Sciatic nerve (tissue), 2 donors: ENCODE data around the gene ZC3HAV1L. TPM values are rescaled to one million over a fixed set of nuclear protein-coding genes. Genes with fewer than 3 reads are reported as not detected.
"Not testable (repeated sequence)": the region's sequence is repeated elsewhere in the genome, so short reads cannot be mapped to it uniquely, and the experiment has no call there.

ENCODE experiments used
- ATAC-seq: fragments of 200-7000 bp; cut with Tn5 transposase; one replicate; pipeline ENCODE4 v1.9.1; 2020; ENCODE audit warnings: mild to moderate bottlenecking, moderate library complexity
- DNase-seq: peaks from one replicate; pipeline ENCODE4 v3.0.0-alpha.2; 2020; ENCODE audit warnings: low spot score
- intact Hi-C: fragments of 100-400 bp; cut with DNase I; formaldehyde crosslinking; loops from one replicate; pipeline ENCODE4 v1.14.2; 2022
- total RNA-seq: library from RNA; stranded (reverse); fragmentation: NEBNext Ultra II Directional; extraction: Animal tissue kit (Norgen Biotek cat#: 25700); gene quantifications from one replicate; pipeline ENCODE4 v1.2.1, GENCODE V29; 2021
- donor health status: DM: no; HTN: no; CAD: no.
- donor health status: DM: no; HTN: no; CAD: no.

ZC3HAV1L gene
- total RNA-seq, 1 donor from 2014 or later = 19.7 TPM

GRCh38 chr7:138978541-138979184 lies 57.2 kb downstream of the ZC3HAV1L start:
- DNase-seq = no peak
- intact Hi-C loops = no loop called here
- ATAC-seq = no peak

- intact Hi-C loops, ATAC-seq, DNase-seq: not testable (repeated sequence)
These were observed 59.7 kb downstream of the ZC3HAV1L start for GRCh38 chr7:138976161-138976560.

Other genes with a start within 250 kb of the ZC3HAV1L start
- gene TMEM213, start 238.0 kb downstream of the ZC3HAV1L start, total RNA-seq = not detected
- not detected for gene ATP6V0A4, start 237.8 kb downstream of the ZC3HAV1L start, total RNA-seq
- 5.2 TPM for gene KIAA1549, start 54.7 kb downstream of the ZC3HAV1L start, total RNA-seq
- 38.2 TPM for gene ZC3HAV1, start 73.7 kb upstream of the ZC3HAV1L start, total RNA-seq
- 36.5 TPM for gene UBN2, start 195.2 kb upstream of the ZC3HAV1L start, total RNA-seq